H1 (cell line): Measurements from ENCODE around the gene KTN1.

Experiments used
- CHD1 ChIP-seq: IDR thresholded peaks from 2 replicates; pipeline ENCODE4 v1.6.1; 2012; ENCODE audit warnings: low read depth, low read length, improper control_type of control experiment
- CTCF ChIP-seq, 3 experiments: IDR thresholded peaks; 1 replicate in 2 of 3; 2 replicates in 1 of 3; pipeline versions ENCODE4 v1.5.1 to v1.6.1; 2011; ENCODE audit warnings: low read length in 3 of 3, mild to moderate bottlenecking in 3 of 3, inconsistent platforms in 2 of 3, low read depth in 1 of 3, moderate library complexity in 1 of 3; ENCODE audit not compliant: insufficient read depth in 1 of 3; ENCODE audit errors: control extremely low read depth in 1 of 3
- EP300 ChIP-seq, 2 experiments: IDR thresholded peaks; 1 replicate in 1 of 2; 2 replicates in 1 of 2; pipeline ENCODE4 v1.6.1; 2011 to 2012; ENCODE audit warnings: low read depth in 2 of 2, low read length in 2 of 2, mild to moderate bottlenecking in 2 of 2, borderline replicate concordance in 1 of 2, inconsistent platforms in 1 of 2, moderate library complexity in 1 of 2
- EZH2 ChIP-seq: fragments of 200-600 bp; sonication (generic); IDR thresholded peaks from 2 replicates; pipeline ENCODE4 v1.7.1; 2012; ENCODE audit warnings: low read depth, mild to moderate bottlenecking, moderate library complexity, low read length, inconsistent platforms; ENCODE audit not compliant: severe bottlenecking
- GABPA ChIP-seq: IDR thresholded peaks from 2 replicates; pipeline ENCODE4 v1.6.1; 2011; ENCODE audit warnings: mild to moderate bottlenecking, low read length, moderate library complexity, borderline replicate concordance; ENCODE audit not compliant: insufficient read depth
- HDAC2 ChIP-seq, 2 experiments: fragments of 300-600 bp in 1 of 2; sonication (generic) in 1 of 2; IDR thresholded peaks; 2 replicates each; pipeline ENCODE4 v1.6.1; 2011 to 2012; ENCODE audit warnings: low read depth in 2 of 2, low read length in 2 of 2, mild to moderate bottlenecking in 2 of 2, moderate library complexity in 2 of 2, borderline replicate concordance in 1 of 2, inconsistent platforms in 1 of 2
- JUND ChIP-seq: IDR thresholded peaks from 2 replicates; pipeline ENCODE4 v1.6.1; 2011; ENCODE audit warnings: mild to moderate bottlenecking, improper control_type of control experiment, low read length
- MAX ChIP-seq: IDR thresholded peaks from 2 replicates; pipeline ENCODE4 v1.6.1; 2012; ENCODE audit warnings: inconsistent platforms
- POLR2A ChIP-seq, 2 experiments: IDR thresholded peaks; 1 replicate in 1 of 2; 2 replicates in 1 of 2; pipeline ENCODE4 v1.6.1; 2011; ENCODE audit warnings: low read depth in 2 of 2, low read length in 2 of 2, mild to moderate bottlenecking in 2 of 2; ENCODE audit errors: control extremely low read depth in 1 of 2
- RFX5 ChIP-seq: IDR thresholded peaks from 2 replicates; pipeline ENCODE4 v1.6.1; 2011; ENCODE audit warnings: low read depth, low read length, improper control_type of control experiment, borderline replicate concordance
- SIN3A ChIP-seq, 2 experiments: IDR thresholded peaks in 1 of 2; conservative IDR thresholded peaks in 1 of 2; 2 replicates each; pipeline ENCODE4 v1.6.1; 2011 to 2012; ENCODE audit warnings: low read length in 2 of 2, improper control_type of control experiment in 1 of 2, low read depth in 1 of 2, mild to moderate bottlenecking in 1 of 2
- SIRT6 ChIP-seq: IDR thresholded peaks from one replicate; pipeline ENCODE4 v1.7.1; 2012; ENCODE audit warnings: low read length, inconsistent platforms
- TAF7 ChIP-seq: optimal IDR thresholded peaks from 2 replicates; pipeline ENCODE3; 2011; ENCODE audit warnings: low read depth, mild to moderate bottlenecking, inconsistent platforms, low read length, moderate library complexity, borderline replicate concordance

GRCh38 chr14:55585854-55586253 lies 5.8 kb downstream of the KTN1 start:
- TF ChIP-seq SIN3A (conservative IDR thresholded peaks at IDR 0.05 in 1 of 2, IDR thresholded peaks at IDR 0.05 in 1 of 2; ENCODE audit: low read depth in 1 of 2, low read length in 2 of 2): no peak
- TF ChIP-seq CTCF (IDR thresholded peaks at IDR 0.05; ENCODE audit: control extremely low read depth in 1 of 3, insufficient read depth in 1 of 3, low read depth in 1 of 3, low read length in 3 of 3): no peak
- no peak for TF ChIP-seq CHD1
- TF ChIP-seq EZH2: no peak
- TF ChIP-seq POLR2A (IDR thresholded peaks at IDR 0.05; ENCODE audit: control extremely low read depth in 1 of 2, low read depth in 2 of 2, low read length in 2 of 2): no peak
- no peak for TF ChIP-seq JUND
- TF ChIP-seq MAX: no peak
- no peak for TF ChIP-seq RFX5
- no peak for TF ChIP-seq EP300 (IDR thresholded peaks at IDR 0.05; ENCODE audit: borderline replicate concordance in 1 of 2, low read depth in 2 of 2, low read length in 2 of 2)
- no peak for TF ChIP-seq HDAC2 (IDR thresholded peaks at IDR 0.05; ENCODE audit: borderline replicate concordance in 1 of 2, low read depth in 2 of 2, low read length in 2 of 2)
- no peak for TF ChIP-seq SIRT6
- no peak for TF ChIP-seq TAF7
- TF ChIP-seq GABPA: no peak
